ENCODE data around the gene BABAM2. TPM values are rescaled to one million over a fixed set of nuclear protein-coding genes. Genes with fewer than 3 reads are reported as not detected.

BABAM2 gene
- total RNA-seq, 1 experiment from 2014 or later, result 27.1 TPM

GRCh38 chr2:28368357-28368798 is 477.8 kb downstream of the BABAM2 start:
- Histone ChIP-seq H3K56ac (ENCODE audit: insufficient read length, low read depth, low read length) (no peak overlapping the region), H3K4me1 (ENCODE audit: insufficient read depth, low read length) (no peaks in the 10 kb centered on the region), H3K4me2 (ENCODE audit: insufficient read depth, insufficient read length, low read length) (no peak overlapping the region), H2BK12ac (ENCODE audit: insufficient read length, low read depth, low read length) (no peak overlapping the region), H2BK5ac (ENCODE audit: insufficient read length, low read length) (no peak overlapping the region), H2BK15ac (ENCODE audit: low read depth, low read length) (no peak overlapping the region), H4K20me1 (ENCODE audit: control insufficient read depth, insufficient read depth, insufficient read length) (no peaks in the 10 kb centered on the region), H2AFZ (ENCODE audit: low read length) (no peak overlapping the region), H3K23ac (ENCODE audit: insufficient read length, low read depth, low read length) (no peak overlapping the region), H4K5ac (ENCODE audit: insufficient read length, low read depth, low read length) (no peak overlapping the region), H2BK20ac (ENCODE audit: low read depth, low read length, poor library complexity, severe bottlenecking) (no peak overlapping the region), H3K79me1 (ENCODE audit: insufficient read depth, low read depth, low read length, poor library complexity, severe bottlenecking) (no peaks in the 10 kb centered on the region), H3T11ph (ENCODE audit: low read length) (no peak overlapping the region), H4K91ac (ENCODE audit: insufficient read length, low read depth, low read length) (no peak overlapping the region), H3K4ac (ENCODE audit: low read depth, low read length) (no peak overlapping the region), H3K9me3 (ENCODE audit: control insufficient read depth, low read depth, low read length) (no peaks in the 10 kb centered on the region), H2BK120ac (ENCODE audit: low read depth, low read length, poor library complexity, severe bottlenecking) (no peak overlapping the region), H3K79me2 (ENCODE audit: insufficient read depth, low read length) (no peaks in the 10 kb centered on the region), H3K23me2 (ENCODE audit: insufficient read length, low read depth, low read length, poor library complexity, severe bottlenecking) (no peaks in the 10 kb centered on the region), H2AK5ac (ENCODE audit: insufficient read length, low read length) (no peak overlapping the region), H3K27ac (ENCODE audit: insufficient read length, low read depth, low read length) (no peak overlapping the region), H4K8ac (replicated peaks; ENCODE audit: insufficient read length, low read depth, low read length) (no peak overlapping the region), H3K9ac (ENCODE audit: extremely low read depth, insufficient read length, low read length) (no peak overlapping the region), H3K14ac (ENCODE audit: insufficient read depth, low read length) (no peak overlapping the region), H3K18ac (ENCODE audit: insufficient read length, low read depth, low read length) (no peak overlapping the region), H3K27me3 (ENCODE audit: insufficient read depth, low read length) (no peaks in the 10 kb centered on the region; the same call in 1 of the 2 replicates)
- Mint-ChIP-seq H3K4me3 (no peak overlapping the region), H3K27ac (no peak overlapping the region), H3K9me3 (no peaks in the 10 kb centered on the region), H3K4me1 (peaks cover 2 to 5% of the 10 kb centered on the region in 2 experiments; a peak in 3 of 4 replicates), H3K27me3 (ENCODE audit: low read depth) (peaks cover 21% of the 10 kb centered on the region), H3K36me3 (ENCODE audit: insufficient read depth in 1 of 3, low read depth in 3 of 3) (no peaks in the 10 kb centered on the region)
- no CpG with 5 or more reads among the region's 9 CpGs for WGBS (ENCODE audit: extremely low coverage, insufficient read length, low lambda C conversion rate)
- TF ChIP-seq, protein P1, sequence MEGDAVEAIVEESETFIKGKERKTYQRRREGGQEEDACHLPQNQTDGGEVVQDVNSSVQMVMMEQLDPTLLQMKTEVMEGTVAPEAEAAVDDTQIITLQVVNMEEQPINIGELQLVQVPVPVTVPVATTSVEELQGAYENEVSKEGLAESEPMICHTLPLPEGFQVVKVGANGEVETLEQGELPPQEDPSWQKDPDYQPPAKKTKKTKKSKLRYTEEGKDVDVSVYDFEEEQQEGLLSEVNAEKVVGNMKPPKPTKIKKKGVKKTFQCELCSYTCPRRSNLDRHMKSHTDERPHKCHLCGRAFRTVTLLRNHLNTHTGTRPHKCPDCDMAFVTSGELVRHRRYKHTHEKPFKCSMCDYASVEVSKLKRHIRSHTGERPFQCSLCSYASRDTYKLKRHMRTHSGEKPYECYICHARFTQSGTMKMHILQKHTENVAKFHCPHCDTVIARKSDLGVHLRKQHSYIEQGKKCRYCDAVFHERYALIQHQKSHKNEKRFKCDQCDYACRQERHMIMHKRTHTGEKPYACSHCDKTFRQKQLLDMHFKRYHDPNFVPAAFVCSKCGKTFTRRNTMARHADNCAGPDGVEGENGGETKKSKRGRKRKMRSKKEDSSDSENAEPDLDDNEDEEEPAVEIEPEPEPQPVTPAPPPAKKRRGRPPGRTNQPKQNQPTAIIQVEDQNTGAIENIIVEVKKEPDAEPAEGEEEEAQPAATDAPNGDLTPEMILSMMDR (conservative IDR thresholded peaks at IDR 0.05), result no peak
- DNase-seq, result no peak

Data from H9 (cell line).